Fibroblast of skin of right quadriceps (primary cell): ENCODE measurements around the gene OTULINL.
A peak's percentile ranks its signal among the peaks of the same experiment; 100 is the strongest.
"Not testable (repeated sequence)": the region's sequence is repeated elsewhere in the genome, so short reads cannot be mapped to it uniquely, and the experiment has no call there.

Experiments
- DNase-seq: peaks from one replicate; pipeline ENCODE4 v3.0.0-alpha.2; 2013

Gene OTULINL

GRCh38 chr5:14581106-14581890, at the start of gene OTULINL:
Gene OTULINL, plus strand, starts transcription at chr5:14581792. Its CDS starts 103 bp downstream, at chr5:14581895.
- peak; percentile 76 for DNase-seq

DNA sequence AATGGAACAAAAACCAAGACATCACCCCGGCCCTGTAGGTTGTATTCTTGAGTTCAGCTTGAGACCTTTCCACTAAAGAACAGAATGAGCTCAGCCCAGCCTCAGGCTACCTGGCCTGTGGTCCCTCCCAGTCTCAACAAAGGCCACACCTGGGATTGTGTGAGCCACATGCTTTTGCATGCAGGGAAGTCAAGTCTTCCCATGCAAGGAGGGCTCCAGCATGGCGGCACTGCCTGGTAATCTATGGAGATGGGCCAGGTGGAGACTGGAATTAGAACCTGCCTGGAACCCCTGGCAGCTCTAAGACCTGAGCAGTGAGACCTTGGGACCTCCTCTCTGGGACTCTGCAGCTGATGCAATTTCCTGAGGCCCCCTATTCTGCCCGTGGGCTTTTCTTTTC, 49.4 kb upstream of the OTULINL start:
- DNase-seq: no peak

GRCh38 chr5:14534773-14535172, 46.8 kb upstream of the OTULINL start:
- DNase-seq: no peak

GRCh38 chr5:14545308-14545707, 36.3 kb upstream of the OTULINL start:
- DNase-seq: no peak

- no peak for DNase-seq
Observed at GRCh38 chr5:14545862-14546261, 35.7 kb upstream of the OTULINL start.

DNA sequence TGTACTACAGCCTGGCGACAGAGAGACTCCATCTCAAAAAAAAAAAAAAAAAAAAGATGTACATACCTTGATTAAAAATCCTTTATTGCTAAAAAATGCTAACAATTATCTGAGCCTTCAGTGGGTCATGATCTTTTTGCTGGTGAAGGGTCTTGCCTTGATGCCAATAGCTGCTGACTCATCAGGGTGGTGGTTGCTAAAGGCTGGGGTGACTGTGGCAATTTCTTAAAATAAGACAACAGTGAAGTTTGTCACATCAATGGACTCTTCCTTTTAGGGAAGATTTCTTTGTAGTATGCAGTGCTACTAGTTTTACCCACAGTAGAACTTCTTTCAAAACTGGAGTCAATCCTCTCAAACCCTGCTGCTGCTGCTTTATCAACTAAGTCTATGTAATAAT, 33.9 kb upstream of the OTULINL start:
- no peak for DNase-seq

DNA sequence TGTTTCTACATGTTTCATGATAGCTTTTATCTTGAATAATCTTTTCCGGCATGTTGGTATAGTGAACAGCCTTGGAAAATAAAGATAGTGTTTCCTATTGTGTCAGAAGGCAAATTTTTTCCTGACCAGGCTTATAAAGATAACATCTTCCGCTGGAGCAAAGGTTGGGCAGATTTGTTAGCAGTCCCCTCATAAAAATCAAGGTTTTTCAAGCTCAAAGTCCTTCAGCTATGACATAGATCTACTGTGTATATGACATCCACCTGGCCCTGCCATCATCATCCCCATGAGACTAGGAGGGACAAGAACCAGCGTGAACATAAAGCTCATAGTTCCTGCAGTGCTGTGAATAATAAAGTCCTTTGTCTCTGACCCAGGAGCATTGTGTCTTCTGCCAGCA, 30.4 kb upstream of the OTULINL start:
- DNase-seq: no peak

- no peak for DNase-seq
Observed at GRCh38 chr5:14552017-14552416, 29.6 kb upstream of the OTULINL start.

GRCh38 chr5:14554288-14554687, 27.3 kb upstream of the OTULINL start:
- DNase-seq: not testable (repeated sequence)

- DNase-seq: no peak
Observed at GRCh38 chr5:14556015-14556414, 25.6 kb upstream of the OTULINL start.

- DNase-seq: no peak
Observed at GRCh38 chr5:14557203-14557770, 24.3 kb upstream of the OTULINL start.

GRCh38 chr5:14557791-14558415, 23.7 kb upstream of the OTULINL start:
- no peak for DNase-seq

- DNase-seq: no peak
Observed at GRCh38 chr5:14560091-14560595, 21.4 kb upstream of the OTULINL start.

DNA sequence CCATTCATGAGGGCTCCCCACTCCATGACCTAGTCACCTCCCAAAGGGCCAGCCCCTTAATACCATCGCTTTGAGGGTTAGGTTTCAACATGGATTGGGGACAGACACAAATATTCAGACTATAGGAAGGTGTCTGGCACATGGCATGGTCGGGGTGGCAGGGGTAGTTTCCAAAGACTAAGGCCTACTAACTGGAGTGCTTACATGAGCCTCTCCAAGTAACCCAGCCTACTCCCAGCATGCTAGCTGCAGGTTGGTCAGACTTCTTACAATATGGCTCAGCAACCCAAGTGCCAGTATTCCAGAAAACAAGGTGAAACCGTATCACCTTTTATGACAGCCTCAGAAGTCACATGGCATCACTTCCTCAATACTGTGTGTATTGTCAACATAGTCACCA, 19.9 kb upstream of the OTULINL start:
- DNase-seq: no peak

- DNase-seq: no peak
Observed at GRCh38 chr5:14568333-14568732, 13.3 kb upstream of the OTULINL start.

GRCh38 chr5:14569948-14570691, 11.5 kb upstream of the OTULINL start:
- no peak for DNase-seq

GRCh38 chr5:14571901-14572300, 9.7 kb upstream of the OTULINL start:
- DNase-seq: no peak

DNA sequence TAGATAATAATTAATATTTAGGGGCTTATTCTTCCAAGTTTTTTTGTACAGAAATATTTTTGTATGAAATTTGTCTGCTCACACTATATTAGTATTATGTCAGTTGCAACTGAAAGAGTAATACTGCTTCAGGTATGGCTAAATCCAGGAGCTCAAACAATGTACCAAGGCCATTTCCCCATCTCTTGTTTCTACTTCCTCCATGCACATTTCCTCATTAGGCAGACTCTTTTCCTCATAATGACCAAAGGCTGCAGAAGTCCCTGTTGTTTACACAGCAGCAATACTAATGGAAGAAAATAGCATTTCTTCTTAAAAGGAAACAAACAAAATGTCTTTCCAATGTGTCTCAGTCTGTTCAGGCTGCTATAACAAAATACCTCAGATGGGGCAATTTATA, 9.2 kb upstream of the OTULINL start:
- no peak for DNase-seq

- no peak for DNase-seq
Observed at GRCh38 chr5:14572836-14573235, 8.8 kb upstream of the OTULINL start.

GRCh38 chr5:14574096-14574495, 7.5 kb upstream of the OTULINL start:
- no peak for DNase-seq

- DNase-seq: no peak
Observed at GRCh38 chr5:14574891-14575508, 6.6 kb upstream of the OTULINL start.

DNA sequence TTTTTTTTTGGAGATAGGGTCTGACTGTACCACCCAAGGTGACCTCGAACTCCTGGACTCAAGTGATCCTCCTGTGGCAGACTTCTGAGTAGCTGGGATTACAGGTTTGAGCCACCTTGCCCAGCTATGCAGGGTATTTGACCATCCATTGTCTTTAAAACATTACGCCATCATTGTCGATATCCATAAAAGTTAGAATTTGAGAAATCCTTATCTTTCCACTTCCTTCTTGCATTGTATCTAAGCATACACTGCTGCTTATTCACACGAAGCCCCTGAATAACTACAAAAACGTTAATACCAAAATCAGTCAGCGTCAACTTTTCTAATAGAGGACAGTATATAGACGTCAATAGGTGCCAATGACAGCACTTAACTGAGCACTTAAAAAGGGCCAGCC, 5.4 kb upstream of the OTULINL start:
- no peak for DNase-seq
